Measurements from ENCODE around the gene CES2.

GRCh38 chr16:66886321-66886720 is 49.0 kb upstream of the CES2 start:
- TF ChIP-seq CTCF (IDR thresholded peaks at IDR 0.05; ENCODE audit: extremely low read depth in 1 of 2, insufficient read depth in 1 of 2, low read depth in 1 of 2, low read length in 2 of 2) (no peak), POLR2A (IDR thresholded peaks at IDR 0.05; ENCODE audit: low read depth, low read length) (no peak), MAX (IDR thresholded peaks at IDR 0.05; ENCODE audit: insufficient read depth, insufficient read length) (no peak), EZH2 (IDR thresholded peaks at IDR 0.05; ENCODE audit: borderline replicate concordance, low read depth, low read length, severe bottlenecking) (no peak)

All from endothelial cell of umbilical vein (primary cell).